H9 (cell line): ENCODE measurements around the gene MT1A. TPM values are rescaled to one million over a fixed set of nuclear protein-coding genes. Genes with fewer than 3 reads are reported as not detected.

Experiments used
- DNase-seq: peaks from one replicate; pipeline ENCODE4 v3.0.0-alpha.2; 2017
- H2AFZ ChIP-seq: one replicate; pipeline ENCODE4 v1.6.1; 2013; ENCODE audit warnings: mild to moderate bottlenecking, low read length, control low read depth, moderate library complexity
- H2AK5ac ChIP-seq: 2 replicates; pipeline ENCODE4 v1.6.1; 2013; ENCODE audit warnings: low read length, control low read depth, mixed read lengths; ENCODE audit not compliant: insufficient read length
- H2BK120ac ChIP-seq: one replicate; pipeline ENCODE4 v1.6.1; 2013; ENCODE audit warnings: low read depth, mild to moderate bottlenecking, low read length, control low read depth, inconsistent platforms; ENCODE audit not compliant: poor library complexity, severe bottlenecking
- H2BK12ac ChIP-seq: 2 replicates; pipeline ENCODE4 v1.6.1; 2013; ENCODE audit warnings: low read length, control low read depth, mixed read lengths, low read depth; ENCODE audit not compliant: insufficient read length
- H2BK15ac ChIP-seq: 2 replicates; pipeline ENCODE4 v1.6.1; 2013; ENCODE audit warnings: low read depth, low read length, control low read depth
- H2BK20ac ChIP-seq: one replicate; pipeline ENCODE4 v1.6.1; 2013; ENCODE audit warnings: low read depth, mild to moderate bottlenecking, low read length, control low read depth, inconsistent platforms; ENCODE audit not compliant: poor library complexity, severe bottlenecking
- H2BK5ac ChIP-seq: 2 replicates; pipeline ENCODE4 v1.6.1; 2013; ENCODE audit warnings: low read length, control low read depth, mixed read lengths; ENCODE audit not compliant: insufficient read length
- H3K14ac ChIP-seq: 2 replicates; pipeline ENCODE4 v1.6.1; 2013; ENCODE audit warnings: low read length, control low read depth; ENCODE audit not compliant: insufficient read depth
- H3K18ac ChIP-seq: 2 replicates; pipeline ENCODE4 v1.6.1; 2013; ENCODE audit warnings: low read depth, mild to moderate bottlenecking, mixed read lengths, low read length, control low read depth; ENCODE audit not compliant: insufficient read length
- H3K23ac ChIP-seq: 2 replicates; pipeline ENCODE4 v1.6.1; 2013; ENCODE audit warnings: low read length, control low read depth, mixed read lengths, low read depth; ENCODE audit not compliant: insufficient read length
- H3K23me2 ChIP-seq: 2 replicates; pipeline ENCODE4 v1.6.1; 2013; ENCODE audit warnings: low read depth, mild to moderate bottlenecking, mixed read lengths, low read length, control low read depth; ENCODE audit not compliant: insufficient read length, poor library complexity, severe bottlenecking
- H3K27ac ChIP-seq: 2 replicates; pipeline ENCODE4 v1.5.1; 2013; ENCODE audit warnings: low read length, control low read depth, mixed read lengths, low read depth; ENCODE audit not compliant: insufficient read length
- H3K27me3 ChIP-seq: 2 replicates; pipeline ENCODE4 v1.6.1; 2013; ENCODE audit warnings: low read length, control low read depth, inconsistent platforms; ENCODE audit not compliant: insufficient read depth
- H3K4ac ChIP-seq: 2 replicates; pipeline ENCODE4 v1.6.1; 2013; ENCODE audit warnings: low read depth, mild to moderate bottlenecking, control low read depth, inconsistent platforms, low read length, moderate library complexity
- H3K4me1 ChIP-seq: 2 replicates; pipeline ENCODE4 v1.6.1; 2013; ENCODE audit warnings: low read length, control low read depth, inconsistent platforms; ENCODE audit not compliant: insufficient read depth
- H3K4me2 ChIP-seq: 2 replicates; pipeline ENCODE4 v1.6.1; 2013; ENCODE audit warnings: low read length, control low read depth, mixed read lengths; ENCODE audit not compliant: insufficient read length, insufficient read depth
- H3K56ac ChIP-seq: 2 replicates; pipeline ENCODE4 v1.6.1; 2013; ENCODE audit warnings: low read depth, mild to moderate bottlenecking, mixed read lengths, low read length, control low read depth; ENCODE audit not compliant: insufficient read length
- H3K79me1 ChIP-seq: 2 replicates; pipeline ENCODE4 v1.6.1; 2013; ENCODE audit warnings: low read depth, mild to moderate bottlenecking, moderate library complexity, low read length, control low read depth, inconsistent platforms; ENCODE audit not compliant: insufficient read depth, poor library complexity, severe bottlenecking
- H3K79me2 ChIP-seq: 2 replicates; pipeline ENCODE4 v1.6.1; 2013; ENCODE audit warnings: low read length, control low read depth, inconsistent platforms; ENCODE audit not compliant: insufficient read depth
- H3K9ac ChIP-seq: 2 replicates; pipeline ENCODE4 v1.6.1; 2013; ENCODE audit warnings: low read length, control low read depth, mixed read lengths; ENCODE audit not compliant: insufficient read length; ENCODE audit errors: extremely low read depth
- H3K9me3 ChIP-seq: one replicate; pipeline ENCODE4 v1.6.1; 2013; ENCODE audit warnings: low read depth, low read length, inconsistent platforms; ENCODE audit not compliant: control insufficient read depth
- H3T11ph ChIP-seq: one replicate; pipeline ENCODE4 v1.6.1; 2013; ENCODE audit warnings: mild to moderate bottlenecking, low read length, control low read depth, inconsistent platforms
- H4K20me1 ChIP-seq: one replicate; pipeline ENCODE4 v1.6.1; 2013; ENCODE audit not compliant: control insufficient read depth, insufficient read length, insufficient read depth
- H4K5ac ChIP-seq: 2 replicates; pipeline ENCODE4 v1.6.1; 2013; ENCODE audit warnings: low read depth, mild to moderate bottlenecking, mixed read lengths, low read length, control low read depth; ENCODE audit not compliant: insufficient read length
- H4K8ac ChIP-seq: replicated peaks from 2 replicates; pipeline ENCODE4 v1.6.1; 2013; ENCODE audit warnings: low read length, control low read depth, mixed read lengths, low read depth; ENCODE audit not compliant: insufficient read length
- H4K91ac ChIP-seq: 2 replicates; pipeline ENCODE4 v1.6.1; 2013; ENCODE audit warnings: low read depth, mild to moderate bottlenecking, moderate library complexity, mixed read lengths, low read length, control low read depth; ENCODE audit not compliant: insufficient read length
- H3K27ac Mint-ChIP-seq, 3 experiments: 2 replicates in 2 of 3; 3 replicates in 1 of 3; pipeline ENCODE4 v1.8.0; 2020 to 2021; ENCODE audit warnings: mixed read lengths in 3 of 3, mild to moderate bottlenecking in 1 of 3, moderate library complexity in 1 of 3
- H3K27me3 Mint-ChIP-seq: 2 replicates; pipeline ENCODE4 v1.8.0; 2021; ENCODE audit warnings: low read depth, mild to moderate bottlenecking, moderate library complexity, mixed read lengths
- H3K36me3 Mint-ChIP-seq, 3 experiments: 2 replicates in 2 of 3; 3 replicates in 1 of 3; pipeline ENCODE4 v1.8.0; 2020 to 2021; ENCODE audit warnings: low read depth in 3 of 3, mixed read lengths in 3 of 3; ENCODE audit not compliant: insufficient read depth in 1 of 3
- H3K4me1 Mint-ChIP-seq, 2 experiments: 2 replicates each; pipeline ENCODE4 v1.8.0; 2020; ENCODE audit warnings: mixed read lengths in 2 of 2
- H3K4me3 Mint-ChIP-seq, 2 experiments: 2 replicates in 1 of 2; 3 replicates in 1 of 2; pipeline ENCODE4 v1.8.0; 2020 to 2021; ENCODE audit warnings: mild to moderate bottlenecking in 2 of 2, mixed read lengths in 2 of 2, moderate library complexity in 1 of 2
- H3K9me3 Mint-ChIP-seq, 2 experiments: 2 replicates in 1 of 2; 3 replicates in 1 of 2; pipeline ENCODE4 v1.8.0; 2020; ENCODE audit warnings: mild to moderate bottlenecking in 2 of 2, mixed read lengths in 2 of 2, moderate library complexity in 1 of 2
- WGBS: extraction: QIAGEN DNeasy Blood & Tissue Kit; methylation state at CpG from one replicate; pipeline ENCODE4 v1.1.7; 2013; ENCODE audit warnings: missing lambda C conversion rate, low lambda C conversion rate, mixed read lengths; ENCODE audit not compliant: insufficient read length; ENCODE audit errors: extremely low coverage; 5-methylcytosine and 5-hydroxymethylcytosine counted together
- total RNA-seq: library from RNA; stranded (reverse); gene quantifications from 2 replicates; pipeline ENCODE4 v1.2.1, GENCODE V29; 2021
- TF ChIP-seq, protein P1 (sequence below): fragments of 200-600 bp; sonication (generic); conservative IDR thresholded peaks from 3 replicates; pipeline ENCODE4 v1.8.0; 2021; ENCODE audit warnings: antibody characterized with exemption, mild to moderate bottlenecking

Gene MT1A
- total RNA-seq, 1 experiment from 2014 or later: not detected

DNA sequence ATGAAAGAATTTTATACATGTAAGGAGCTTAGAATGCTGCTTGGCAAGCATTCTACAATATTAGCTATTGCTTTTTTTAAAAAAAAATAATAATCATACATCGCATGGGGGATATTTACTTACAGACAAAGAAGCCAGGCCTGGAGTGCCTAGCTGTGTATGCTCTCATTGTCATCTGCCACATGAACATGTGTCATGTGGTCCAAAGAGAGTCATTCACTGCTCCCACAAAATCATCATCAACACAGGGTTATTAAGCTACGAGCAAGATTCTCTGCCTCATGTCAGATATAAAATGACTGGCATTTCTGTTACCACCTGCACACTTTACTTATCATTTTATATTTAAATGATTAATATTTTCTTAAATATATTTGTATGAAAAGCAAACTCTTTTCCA, 14.8 kb upstream of the MT1A start:
- H3K23ac ChIP-seq: no peak overlapping the region
- Mint-ChIP-seq H3K9me3 (peaks cover 3 to 19% of the 10 kb centered on the region in 2 experiments; a peak in 3 of 5 replicates), H3K27ac (no peak overlapping the region), H3K4me1 (peaks cover 49 to 63% of the 10 kb centered on the region in 2 experiments), H3K27me3 (peaks cover 92% of the 10 kb centered on the region), H3K36me3 (peaks cover 5 to 8% (median 5%) of the 10 kb centered on the region in 3 experiments), H3K4me3 (no peak overlapping the region)
- H3K4ac ChIP-seq: no peak overlapping the region
- H3T11ph ChIP-seq: no peak overlapping the region
- no peaks in the 10 kb centered on the region for H3K79me1 ChIP-seq
- no peak overlapping the region for H4K5ac ChIP-seq
- peaks cover 6% of the 10 kb centered on the region for H3K9me3 ChIP-seq
- no peak overlapping the region for H2BK20ac ChIP-seq
- H2BK12ac ChIP-seq: no peak overlapping the region
- H4K20me1 ChIP-seq: no peaks in the 10 kb centered on the region
- no peak overlapping the region for H2BK5ac ChIP-seq
- no peak overlapping the region for H3K18ac ChIP-seq
- H3K9ac ChIP-seq: no peak overlapping the region
- H2BK120ac ChIP-seq: no peak overlapping the region
- H3K79me2 ChIP-seq: no peaks in the 10 kb centered on the region
- peaks cover 55% of the 10 kb centered on the region for H3K27me3 ChIP-seq
- H3K56ac ChIP-seq: no peak overlapping the region
- H3K4me1 ChIP-seq: no peaks in the 10 kb centered on the region; the same call in 1 of the 2 replicates
- no CpG with 5 or more reads among the region's 2 CpGs for WGBS
- no peak for DNase-seq
- peaks cover 9% of the 10 kb centered on the region for H3K23me2 ChIP-seq
- H4K91ac ChIP-seq: no peak overlapping the region
- H3K4me2 ChIP-seq: no peak overlapping the region
- H2AK5ac ChIP-seq: no peak overlapping the region
- H2AFZ ChIP-seq: no peak overlapping the region
- TF ChIP-seq, protein P1, sequence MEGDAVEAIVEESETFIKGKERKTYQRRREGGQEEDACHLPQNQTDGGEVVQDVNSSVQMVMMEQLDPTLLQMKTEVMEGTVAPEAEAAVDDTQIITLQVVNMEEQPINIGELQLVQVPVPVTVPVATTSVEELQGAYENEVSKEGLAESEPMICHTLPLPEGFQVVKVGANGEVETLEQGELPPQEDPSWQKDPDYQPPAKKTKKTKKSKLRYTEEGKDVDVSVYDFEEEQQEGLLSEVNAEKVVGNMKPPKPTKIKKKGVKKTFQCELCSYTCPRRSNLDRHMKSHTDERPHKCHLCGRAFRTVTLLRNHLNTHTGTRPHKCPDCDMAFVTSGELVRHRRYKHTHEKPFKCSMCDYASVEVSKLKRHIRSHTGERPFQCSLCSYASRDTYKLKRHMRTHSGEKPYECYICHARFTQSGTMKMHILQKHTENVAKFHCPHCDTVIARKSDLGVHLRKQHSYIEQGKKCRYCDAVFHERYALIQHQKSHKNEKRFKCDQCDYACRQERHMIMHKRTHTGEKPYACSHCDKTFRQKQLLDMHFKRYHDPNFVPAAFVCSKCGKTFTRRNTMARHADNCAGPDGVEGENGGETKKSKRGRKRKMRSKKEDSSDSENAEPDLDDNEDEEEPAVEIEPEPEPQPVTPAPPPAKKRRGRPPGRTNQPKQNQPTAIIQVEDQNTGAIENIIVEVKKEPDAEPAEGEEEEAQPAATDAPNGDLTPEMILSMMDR: no peak
- no peak overlapping the region for H3K27ac ChIP-seq
- no peak overlapping the region for H2BK15ac ChIP-seq
- no peak overlapping the region for H3K14ac ChIP-seq
- no peak overlapping the region for H4K8ac ChIP-seq
